Spleen (tissue), 11 donors: Measurements from ENCODE around the gene CACNA2D3. TPM values are rescaled to one million over a fixed set of nuclear protein-coding genes. Genes with fewer than 3 reads are reported as not detected.

ENCODE experiments used
- DNase-seq: peaks from one replicate; pipeline ENCODE4 v3.0.0-alpha.2; 2020
- H3K27ac ChIP-seq, 8 donors: fragments of 200-600 bp; sonication (generic) in 7 of 8; 1 replicate in 4 of 8; 2 replicates in 4 of 8; pipeline versions ENCODE4 v1.5.0 to v1.8.0; 2016 to 2021; ENCODE audit warnings: inconsistent platforms in 4 of 8, mild to moderate bottlenecking in 4 of 8, moderate library complexity in 1 of 8
- H3K27me3 ChIP-seq, 7 donors: fragments of 200-600 bp; sonication (generic) in 6 of 7; replicated peaks in 1 of 7; 1 replicate in 4 of 7; 2 replicates in 3 of 7; pipeline versions ENCODE4 v1.5.0 to v1.8.0; 2016 to 2021; ENCODE audit warnings: inconsistent platforms in 3 of 7, mild to moderate bottlenecking in 1 of 7
- H3K36me3 ChIP-seq, 6 donors: fragments of 200-600 bp; sonication (generic) in 5 of 6; 1 replicate in 4 of 6; 2 replicates in 2 of 6; pipeline versions ENCODE4 v1.5.0 to v1.8.0; 2016 to 2021; ENCODE audit warnings: inconsistent platforms in 2 of 6
- H3K4me1 ChIP-seq, 6 donors: fragments of 200-600 bp; sonication (generic) in 5 of 6; 1 replicate in 3 of 6; 2 replicates in 3 of 6; pipeline versions ENCODE4 v1.5.0 to v1.8.0; 2016 to 2021; ENCODE audit warnings: inconsistent platforms in 3 of 6
- H3K4me3 ChIP-seq, 8 donors: fragments of 200-600 bp; sonication (generic) in 7 of 8; 1 replicate in 4 of 8; 2 replicates in 4 of 8; pipeline versions ENCODE4 v1.5.0 to v1.8.0; 2016 to 2021; ENCODE audit warnings: inconsistent platforms in 4 of 8, mild to moderate bottlenecking in 4 of 8, moderate library complexity in 2 of 8
- H3K9me3 ChIP-seq, 8 donors: fragments of 200-600 bp; sonication (generic) in 7 of 8; 1 replicate in 4 of 8; 2 replicates in 4 of 8; pipeline versions ENCODE4 v1.5.0 to v1.8.0; 2016 to 2021; ENCODE audit warnings: inconsistent platforms in 4 of 8
- CTCF ChIP-seq, 11 experiments: fragments of 200-600 bp in 7 of 11; fragments of 450-650 bp in 4 of 11; sonication (generic) in 4 of 11; IDR thresholded peaks in 8 of 11; conservative IDR thresholded peaks in 3 of 11; 1 replicate in 7 of 11; 2 replicates in 4 of 11; pipeline versions ENCODE4 v1.4.0 to v1.8.0; 2016 to 2021; ENCODE audit warnings: antibody characterized with exemption in 11 of 11, inconsistent platforms in 4 of 11, mild to moderate bottlenecking in 1 of 11
- POLR2A ChIP-seq, 3 donors: fragments of 450-650 bp; IDR thresholded peaks; one replicate each; pipeline ENCODE4 v1.5.1; 2017; ENCODE audit warnings: antibody characterized with exemption in 3 of 3, mild to moderate bottlenecking in 1 of 3
- POLR2AphosphoS5 ChIP-seq, 3 donors: sonication (generic); formaldehyde crosslinking; IDR thresholded peaks; one replicate each; pipeline ENCODE4 v1.5.1; 2017; ENCODE audit warnings: antibody characterized with exemption in 3 of 3
- WGBS, 5 donors: extraction: QIAGEN DNeasy Blood & Tissue Kit in 3 of 5; methylation state at CpG; one replicate each; pipeline versions ENCODE4 v1.1.5 to v1.1.7; 2013 to 2018; 5-methylcytosine and 5-hydroxymethylcytosine counted together
- intact Hi-C: fragments of 100-400 bp; cut with DNase I; formaldehyde crosslinking; loops from one replicate; pipeline ENCODE4 v1.15.0; 2023; ENCODE audit warnings: low total_unique reads
- polyA plus RNA-seq, 3 donors: library from polyadenylated mRNA; stranded (reverse); fragments of 200-250 nt; gene quantifications; one replicate each; pipeline ENCODE4 v1.2.1, GENCODE V29; 2013
- total RNA-seq, 7 donors: library from RNA; depleted of rRNA in 3 of 7; stranded (reverse); fragments of >200 nt in 3 of 7; fragmentation: NEBNext Ultra II Directional in 4 of 7; extraction: Animal tissue kit (Norgen Biotek cat#: 25700) in 4 of 7; gene quantifications; one replicate each; pipeline versions ENCODE4 v1.1.0 to v1.2.1, GENCODE V29; 2016 to 2021
- donor health status: healthy with polysubstance abuse.
- donor health status: DM: no; HTN: no; CAD: no; lungs with moderate emphysema.
- donor health status: DM: no; HTN: no; CAD: no.
- donor health status: Bipolar disorder and iron deficiency.
- donor health status: healthy.
- donor health status: DM: no; HTN: no; CAD: no.
- donor health status: DM: yes; HTN: yes; CAD: no.

The CACNA2D3 gene
- total and polyA plus RNA-seq, 10 donors = 0.83 to 4.9 (median 2.9) TPM

- intact Hi-C loops = no loop called here
- no peak overlapping the region for H3K4me3 ChIP-seq
- DNase-seq = no peak
- 56 to 91% (median 69%) methylated on average over 1 of the region's 1 CpG for WGBS, 5 donors
- TF ChIP-seq CTCF (IDR thresholded peaks at IDR 0.05 in 8 of 11, conservative IDR thresholded peaks at IDR 0.05 in 3 of 11) (no peak), POLR2AphosphoS5 (IDR thresholded peaks at IDR 0.05) (no peak), POLR2A (IDR thresholded peaks at IDR 0.05) (no peak)
- no peaks in the 10 kb centered on the region for H3K27me3 ChIP-seq
- no peak overlapping the region for H3K27ac ChIP-seq
- no peaks in the 10 kb centered on the region for H3K4me1 ChIP-seq
- no peaks in the 10 kb centered on the region for H3K9me3 ChIP-seq
- no peaks in the 10 kb centered on the region for H3K36me3 ChIP-seq
Observed at GRCh38 chr3:54168451-54168850, 46.1 kb downstream of the CACNA2D3 start.

- H3K4me3 ChIP-seq = no peak overlapping the region
- no peak for TF ChIP-seq POLR2A (IDR thresholded peaks at IDR 0.05)
- no peaks in the 10 kb centered on the region for H3K36me3 ChIP-seq
- H3K27ac ChIP-seq = no peak overlapping the region
- 92 to 98% (median 95%) methylated on average over 7 of the region's 7 CpGs for WGBS, 5 donors
- H3K4me1 ChIP-seq = no peaks in the 10 kb centered on the region
- intact Hi-C loops = no loop called here
- no peaks in the 10 kb centered on the region for H3K27me3 ChIP-seq
- DNase-seq = no peak
- no peaks in the 10 kb centered on the region for H3K9me3 ChIP-seq
Observed at GRCh38 chr3:54169524-54169923, 47.2 kb downstream of the CACNA2D3 start.

GRCh38 chr3:54171509-54171908 lies 49.2 kb downstream of the CACNA2D3 start:
- intact Hi-C loops = no loop called here
- TF ChIP-seq POLR2A (IDR thresholded peaks at IDR 0.05) = no peak
- no peak for TF ChIP-seq POLR2AphosphoS5 (IDR thresholded peaks at IDR 0.05)
- no peak for TF ChIP-seq CTCF (IDR thresholded peaks at IDR 0.05 in 8 of 11, conservative IDR thresholded peaks at IDR 0.05 in 3 of 11)
- no peaks in the 10 kb centered on the region for H3K36me3 ChIP-seq
- H3K9me3 ChIP-seq = no peaks in the 10 kb centered on the region
- H3K4me3 ChIP-seq = no peak overlapping the region
- no peaks in the 10 kb centered on the region for H3K4me1 ChIP-seq
- H3K27me3 ChIP-seq = no peaks in the 10 kb centered on the region
- WGBS, 5 donors = 66 to 85% (median 76%) methylated on average over 1 of the region's 1 CpG
- no peak for DNase-seq
- H3K27ac ChIP-seq = no peak overlapping the region

- Histone ChIP-seq H3K36me3 (no peaks in the 10 kb centered on the region), H3K9me3 (no peaks in the 10 kb centered on the region), H3K27me3 (no peaks in the 10 kb centered on the region), H3K4me3 (no peak overlapping the region), H3K4me1 (no peaks in the 10 kb centered on the region), H3K27ac (no peak overlapping the region)
- no peak for DNase-seq
- TF ChIP-seq CTCF (IDR thresholded peaks at IDR 0.05 in 8 of 11, conservative IDR thresholded peaks at IDR 0.05 in 3 of 11) = no peak
- TF ChIP-seq POLR2A (IDR thresholded peaks at IDR 0.05) = no peak
- TF ChIP-seq POLR2AphosphoS5 (IDR thresholded peaks at IDR 0.05) = no peak
- intact Hi-C loops = no loop called here
- WGBS, 5 donors = 89 to 91% (median 91%) methylated on average over 10 of the region's 10 CpGs
Observed at GRCh38 chr3:54171951-54172350, 49.6 kb downstream of the CACNA2D3 start.

- Histone ChIP-seq H3K4me1 (no peaks in the 10 kb centered on the region), H3K27me3 (no peaks in the 10 kb centered on the region), H3K36me3 (no peaks in the 10 kb centered on the region), H3K4me3 (no peak overlapping the region), H3K9me3 (no peaks in the 10 kb centered on the region), H3K27ac (no peak overlapping the region)
- intact Hi-C loops = no loop called here
- no peak for TF ChIP-seq CTCF (IDR thresholded peaks at IDR 0.05 in 8 of 11, conservative IDR thresholded peaks at IDR 0.05 in 3 of 11)
- no peak for TF ChIP-seq POLR2A (IDR thresholded peaks at IDR 0.05)
- TF ChIP-seq POLR2AphosphoS5 (IDR thresholded peaks at IDR 0.05) = no peak
- no peak for DNase-seq
- WGBS, 5 donors = 84 to 90% (median 85%) methylated on average over 3 of the region's 3 CpGs
Observed at GRCh38 chr3:54173371-54173770, 51.0 kb downstream of the CACNA2D3 start.
